Pancreas (tissue), 10 donors: ENCODE data around the gene CBFA2T3. TPM values are rescaled to one million over a fixed set of nuclear protein-coding genes. Genes with fewer than 3 reads are reported as not detected.

Experiments used
- ATAC-seq, 4 donors: fragments of 200-7000 bp; cut with Tn5 transposase; one replicate each; pipeline versions ENCODE4 v1.8.0 to v1.9.1; 2020; ENCODE audit warnings: mild to moderate bottlenecking in 4 of 4, moderate library complexity in 4 of 4
- DNase-seq, 6 donors: peaks; one replicate each; pipeline ENCODE4 v3.0.0-alpha.2; 2020
- FAIRE-seq: peaks from 2 replicates; lab custom pipeline; 2012; peaks lifted over from hg19 to GRCh38; lab: Jason Lieb, UNC
- H3K27ac ChIP-seq, 4 donors: fragments of 200-600 bp; sonication (generic); 1 replicate in 3 of 4; 2 replicates in 1 of 4; pipeline versions ENCODE4 v1.5.0 to v1.8.0; 2020
- H3K27me3 ChIP-seq, 4 donors: fragments of 200-600 bp; one replicate each; pipeline ENCODE4 v1.8.0; 2021
- H3K36me3 ChIP-seq, 3 donors: fragments of 200-600 bp; sonication (generic) in 1 of 3; one replicate each; pipeline versions ENCODE4 v1.5.0 to v1.8.0; 2020 to 2021
- H3K4me1 ChIP-seq, 3 donors: fragments of 200-600 bp; one replicate each; pipeline ENCODE4 v1.8.0; 2021
- H3K4me3 ChIP-seq, 4 donors: fragments of 200-600 bp; sonication (generic) in 2 of 4; one replicate each; pipeline versions ENCODE4 v1.5.0 to v1.8.0; 2020 to 2021
- H3K9me3 ChIP-seq, 4 donors: fragments of 200-600 bp; one replicate each; pipeline ENCODE4 v1.8.0; 2021
- CTCF ChIP-seq, 4 donors: fragments of 200-600 bp; sonication (generic) in 3 of 4; IDR thresholded peaks; one replicate each; pipeline versions ENCODE4 v1.5.0 to v1.8.0; 2021; ENCODE audit warnings: antibody characterized with exemption in 4 of 4
- WGBS, 2 donors: extraction: QIAGEN DNeasy Blood & Tissue Kit; methylation state at CpG; one replicate each; pipeline ENCODE4 v1.1.7; 2013; 5-methylcytosine and 5-hydroxymethylcytosine counted together
- intact Hi-C, 3 donors: fragments of 100-400 bp; cut with DNase I; formaldehyde crosslinking; loops; one replicate each; pipeline versions ENCODE4 v1.11.1 to v1.14.2; 2022
- polyA plus RNA-seq, 2 donors: library from polyadenylated mRNA; stranded (reverse); fragments of 200-250 nt; gene quantifications; one replicate each; pipeline ENCODE4 v1.2.3, GENCODE V29; 2013
- total RNA-seq, 6 donors: library from RNA; stranded (reverse); fragmentation: NEBNext Ultra II Directional in 4 of 6; extraction: Animal tissue kit (Norgen Biotek cat#: 25700) in 4 of 6; gene quantifications; one replicate each; pipeline versions ENCODE4 v1.2.1 to v1.2.4, GENCODE V29; 2021 to 2023
- donor health status: healthy with polysubstance abuse.
- donor health status: DM: no; HTN: no; CAD: no; lungs with moderate emphysema.
- donor health status: DM: no; HTN: no; CAD: no.
- donor health status: control.
- donor health status: control.
- donor health status: Bipolar disorder and iron deficiency.
- donor health status: DM: yes; HTN: yes; CAD: no.
- donor health status: DM: no; HTN: no; CAD: no.
- donor health status: DM: no; HTN: no; CAD: no.
- donor health status: DM: yes; HTN: yes; CAD: no.

Gene CBFA2T3
- total and polyA plus RNA-seq, 8 donors: 8.7 to 27.0 (median 21.9) TPM

GRCh38 chr16:88903267-88903666, 73.7 kb downstream of the CBFA2T3 start:
- DNase-seq (no peak), ATAC-seq (no peak), FAIRE-seq (no peak)
- WGBS, 2 donors: 70 to 82% methylated on average over 14 of the region's 14 CpGs
- Histone ChIP-seq H3K27ac (no peak overlapping the region), H3K4me3 (no peak overlapping the region), H3K9me3 (no peaks in the 10 kb centered on the region), H3K4me1 (no peaks in the 10 kb centered on the region), H3K36me3 (no peaks in the 10 kb centered on the region), H3K27me3 (no peaks in the 10 kb centered on the region)
- TF ChIP-seq CTCF (IDR thresholded peaks at IDR 0.05): no peak
- intact Hi-C loops: no loop called here

DNA sequence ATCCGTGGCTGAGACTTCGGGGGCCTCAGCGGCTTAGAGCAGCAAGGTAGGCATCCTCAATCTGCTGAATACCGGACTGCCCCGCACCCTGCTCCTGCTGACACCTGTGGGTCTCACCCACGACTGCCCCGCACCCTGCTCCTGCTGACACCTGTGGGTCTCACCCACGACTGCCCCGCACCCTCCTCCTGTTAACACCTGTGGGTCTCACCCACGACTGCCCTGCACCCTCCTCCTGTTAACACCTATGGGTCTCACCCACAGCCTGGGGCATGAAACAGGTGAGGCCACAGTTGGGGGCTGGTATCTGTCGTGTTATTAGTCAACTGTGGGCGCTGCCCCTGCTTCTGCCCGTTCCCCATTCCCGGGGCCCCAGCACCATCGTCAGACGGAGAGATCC, 74.3 kb downstream of the CBFA2T3 start:
- Histone ChIP-seq H3K4me3 (no peak overlapping the region), H3K27me3 (no peaks in the 10 kb centered on the region), H3K36me3 (peaks cover 0 to 3% (median 0%) of the 10 kb centered on the region in 3 donors), H3K4me1 (no peaks in the 10 kb centered on the region), H3K27ac (no peak overlapping the region), H3K9me3 (no peaks in the 10 kb centered on the region)
- DNase-seq: no peak
- ATAC-seq: no peak
- intact Hi-C loops: no loop called here
- no peak for TF ChIP-seq CTCF (IDR thresholded peaks at IDR 0.05)
- 75 to 77% methylated on average over 16 of the region's 16 CpGs for WGBS, 2 donors
- FAIRE-seq: no peak

GRCh38 chr16:88901718-88902337, 75.2 kb downstream of the CBFA2T3 start:
- no peak for TF ChIP-seq CTCF (IDR thresholded peaks at IDR 0.05)
- WGBS, 2 donors: 81 to 84% methylated on average over 26 of the region's 26 CpGs
- Histone ChIP-seq H3K27ac (no peak overlapping the region), H3K36me3 (peaks cover 0 to 7% (median 0%) of the 10 kb centered on the region in 3 donors), H3K4me3 (no peak overlapping the region), H3K4me1 (no peaks in the 10 kb centered on the region), H3K27me3 (no peaks in the 10 kb centered on the region), H3K9me3 (no peaks in the 10 kb centered on the region)
- intact Hi-C loops: no loop called here
- DNase-seq: no peak
- ATAC-seq: no peak
- FAIRE-seq: no peak

GRCh38 chr16:88900662-88901052, 76.3 kb downstream of the CBFA2T3 start:
- 92 to 94% methylated on average over 12 of the region's 12 CpGs for WGBS, 2 donors
- no peaks in the 10 kb centered on the region for H3K9me3 ChIP-seq
- no peak for ATAC-seq
- H3K4me3 ChIP-seq: no peak overlapping the region
- FAIRE-seq: no peak
- DNase-seq: no peak
- no peaks in the 10 kb centered on the region for H3K4me1 ChIP-seq
- H3K27me3 ChIP-seq: no peaks in the 10 kb centered on the region
- peaks cover 0 to 7% (median 0%) of the 10 kb centered on the region in 3 donors for H3K36me3 ChIP-seq
- no peak for TF ChIP-seq CTCF (IDR thresholded peaks at IDR 0.05)
- intact Hi-C loops: no loop called here
- H3K27ac ChIP-seq: no peak overlapping the region

- ATAC-seq (no peak), DNase-seq (no peak), FAIRE-seq (no peak)
- Histone ChIP-seq H3K4me3 (no peak overlapping the region), H3K36me3 (peaks cover 0 to 7% (median 0%) of the 10 kb centered on the region in 3 donors), H3K27ac (no peak overlapping the region), H3K4me1 (no peaks in the 10 kb centered on the region), H3K27me3 (no peaks in the 10 kb centered on the region), H3K9me3 (no peaks in the 10 kb centered on the region)
- intact Hi-C loops: no loop called here
- 88 to 91% methylated on average over 41 of the region's 41 CpGs for WGBS, 2 donors
- TF ChIP-seq CTCF (IDR thresholded peaks at IDR 0.05): no peak
Observed at GRCh38 chr16:88899901-88900661, 76.9 kb downstream of the CBFA2T3 start.
